GM21737 (cell line): ENCODE data around the gene ZNF804A.
"Not testable (repeated sequence)": the region's sequence is repeated elsewhere in the genome, so short reads cannot be mapped to it uniquely, and the experiment has no call there.

Experiments
- ATAC-seq: cut with Tn5 transposase; IDR thresholded peaks from one replicate; pipeline ENCODE4 v1.9.1; 2021; ENCODE audit warnings: mild to moderate bottlenecking, moderate library complexity; ENCODE audit not compliant: unreplicated experiment

Gene ZNF804A

GRCh38 chr2:184793176-184793575 lies 194.8 kb downstream of the ZNF804A start:
- ATAC-seq, result no peak

DNA sequence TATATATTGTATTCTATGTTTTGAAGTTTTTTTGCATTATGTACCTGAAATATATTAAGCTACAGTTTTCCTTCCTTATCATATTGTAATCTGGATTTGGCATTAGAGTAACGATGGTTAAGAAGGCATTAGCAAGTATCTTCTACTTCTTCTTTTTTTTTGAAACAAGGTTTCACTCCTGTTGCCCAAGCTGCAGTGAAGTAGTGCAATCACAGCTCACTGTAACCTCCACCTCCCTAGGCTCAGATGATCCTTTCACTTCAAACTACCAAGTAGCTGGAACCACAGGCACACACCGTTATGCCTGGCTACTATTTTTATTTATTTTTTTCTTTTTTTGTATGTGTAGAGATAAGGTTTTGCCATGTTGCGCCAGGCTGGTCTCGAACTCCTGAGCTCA lies 201.1 kb downstream of the ZNF804A start:
- no peak for ATAC-seq

DNA sequence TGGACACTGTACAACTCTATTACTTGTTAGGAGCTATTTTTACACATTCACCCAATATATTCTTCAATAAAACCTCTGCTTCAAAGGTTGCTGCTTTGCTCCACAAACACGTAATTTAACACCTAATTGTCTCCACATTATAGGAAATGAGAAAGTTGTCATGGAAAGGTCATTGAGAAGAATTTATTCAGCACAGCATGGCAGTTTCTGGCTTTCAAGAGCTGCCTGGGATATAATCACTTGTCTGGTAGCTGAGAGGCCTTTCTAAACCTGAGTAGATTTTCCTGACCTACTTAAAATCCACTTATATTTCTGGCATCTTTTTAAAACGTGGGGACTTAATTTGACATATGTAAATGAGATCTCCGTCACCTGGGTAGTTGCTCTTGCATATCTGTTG lies 216.1 kb downstream of the ZNF804A start:
- ATAC-seq, result no peak

DNA sequence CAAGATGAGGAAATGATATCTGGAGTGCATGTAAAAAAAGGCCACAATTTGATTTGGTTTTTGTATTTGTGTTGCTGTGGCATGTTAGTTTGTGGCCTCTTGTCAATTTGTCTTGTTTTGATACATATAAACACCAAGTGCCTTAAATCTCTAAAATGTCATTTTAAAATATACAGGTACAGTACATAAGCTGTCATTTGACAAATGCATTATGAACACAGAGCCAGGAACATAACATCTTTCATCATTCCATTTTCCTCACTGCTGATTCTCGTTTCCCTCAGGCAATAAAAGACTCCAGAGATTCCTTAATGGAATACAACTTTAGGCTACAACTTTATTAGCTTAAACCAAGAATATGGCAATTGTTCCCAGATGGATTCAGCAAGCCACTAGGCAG lies 217.5 kb downstream of the ZNF804A start:
- no peak for ATAC-seq

GRCh38 chr2:184824597-184824996 lies 226.3 kb downstream of the ZNF804A start:
- ATAC-seq, result no peak

GRCh38 chr2:184830531-184830930 lies 232.2 kb downstream of the ZNF804A start:
- no peak for ATAC-seq

GRCh38 chr2:184834699-184835397 lies 236.5 kb downstream of the ZNF804A start:
- no peak for ATAC-seq

DNA sequence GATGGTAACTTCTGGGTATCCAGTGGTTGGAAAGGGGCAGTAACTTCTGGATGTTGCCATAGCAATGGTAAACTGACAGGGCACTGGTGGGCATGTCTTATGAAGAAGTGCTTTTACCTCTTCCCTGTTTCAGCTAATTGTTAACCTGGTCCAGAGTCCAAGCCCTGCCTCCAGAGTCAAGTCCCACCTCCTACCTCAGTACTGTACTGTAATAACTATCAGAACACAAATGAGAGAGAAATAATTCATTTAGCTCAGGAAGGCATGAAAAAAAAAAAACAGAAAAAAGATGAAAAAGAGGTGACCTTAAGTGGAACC lies 237.0 kb downstream of the ZNF804A start:
- no peak for ATAC-seq

DNA sequence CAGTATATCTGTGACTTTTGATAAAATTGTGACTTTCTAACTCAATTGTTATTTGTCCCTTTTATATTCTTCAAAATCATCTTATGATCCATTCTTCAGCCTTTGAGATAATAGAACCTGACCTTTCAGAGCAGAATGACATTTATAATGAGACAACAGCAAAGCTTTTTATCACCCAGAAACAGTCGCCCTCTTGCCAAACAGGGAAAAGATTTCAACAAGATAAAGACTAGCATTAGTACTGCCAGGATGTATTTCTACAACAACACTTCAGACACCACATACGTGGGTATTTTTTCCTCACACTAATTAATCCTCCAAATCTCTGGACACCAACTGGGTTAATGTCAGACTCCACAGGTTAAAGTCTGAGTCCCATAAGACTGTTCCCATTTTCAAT lies 249.0 kb downstream of the ZNF804A start:
- ATAC-seq, result no peak

GRCh38 chr2:184849516-184849915 lies 251.2 kb downstream of the ZNF804A start:
- ATAC-seq, result no peak

GRCh38 chr2:184851576-184851975 lies 253.2 kb downstream of the ZNF804A start:
- ATAC-seq, result no peak

DNA sequence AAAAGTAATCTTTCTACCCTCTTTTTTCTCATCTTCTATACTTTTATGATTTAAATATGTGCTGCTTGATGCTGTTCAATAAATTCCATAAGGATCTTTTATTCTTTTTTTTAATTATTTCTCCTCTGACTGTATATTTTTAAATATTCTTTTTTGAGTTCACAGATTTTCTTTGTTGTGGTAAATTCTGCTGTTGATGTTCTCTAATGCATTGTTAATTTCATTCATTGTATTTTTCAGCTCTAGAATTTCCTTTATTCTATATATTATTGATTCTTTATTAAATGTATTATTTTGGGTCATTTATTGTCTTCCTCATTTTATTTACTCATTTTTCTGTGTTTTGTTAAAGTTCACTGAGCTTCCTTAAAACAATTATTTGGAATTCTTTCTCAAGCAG lies 260.9 kb downstream of the ZNF804A start:
- no peak for ATAC-seq

GRCh38 chr2:184860744-184861143 lies 262.4 kb downstream of the ZNF804A start:
- ATAC-seq, result no peak

- no peak for ATAC-seq
Observed at GRCh38 chr2:184875212-184875611, 276.9 kb downstream of the ZNF804A start.

DNA sequence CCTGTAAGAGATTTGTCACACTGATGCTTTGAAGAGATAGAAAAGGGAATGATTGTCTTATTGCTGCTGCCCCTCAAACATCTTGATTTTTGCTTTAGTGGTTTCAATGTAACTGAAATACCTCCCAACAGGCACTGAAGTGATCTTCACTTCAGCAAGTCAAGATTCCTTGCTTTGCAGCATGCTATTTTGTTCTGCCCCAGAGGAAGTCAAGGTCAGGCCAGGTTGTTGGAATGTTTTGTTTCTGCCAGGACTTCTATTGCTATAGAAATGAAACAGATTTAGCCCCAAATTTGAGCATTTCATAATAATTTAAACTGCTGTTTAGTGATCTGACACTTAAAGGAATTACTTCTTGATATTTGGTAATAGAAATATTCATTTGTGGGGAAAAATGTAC lies 277.6 kb downstream of the ZNF804A start:
- ATAC-seq, result no peak

DNA sequence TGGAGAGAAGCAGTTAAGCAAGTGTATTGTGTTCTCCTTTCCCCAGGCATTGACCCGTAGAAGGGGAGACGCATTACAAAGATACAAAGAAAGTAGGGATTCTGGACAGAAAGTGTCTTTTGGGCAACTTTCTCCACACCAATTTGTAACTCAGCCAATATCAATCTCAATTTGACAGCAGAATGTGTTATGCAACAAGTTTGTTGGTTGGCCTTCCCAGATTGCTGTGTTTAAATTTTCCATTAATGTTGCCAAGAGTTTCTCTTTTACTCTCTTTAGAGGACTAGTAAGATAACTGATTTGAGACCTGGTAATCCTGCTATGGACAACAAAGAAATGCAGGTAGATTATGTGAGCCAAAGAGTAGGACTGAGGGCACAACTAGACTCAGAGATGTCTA lies 279.6 kb downstream of the ZNF804A start:
- no peak for ATAC-seq

DNA sequence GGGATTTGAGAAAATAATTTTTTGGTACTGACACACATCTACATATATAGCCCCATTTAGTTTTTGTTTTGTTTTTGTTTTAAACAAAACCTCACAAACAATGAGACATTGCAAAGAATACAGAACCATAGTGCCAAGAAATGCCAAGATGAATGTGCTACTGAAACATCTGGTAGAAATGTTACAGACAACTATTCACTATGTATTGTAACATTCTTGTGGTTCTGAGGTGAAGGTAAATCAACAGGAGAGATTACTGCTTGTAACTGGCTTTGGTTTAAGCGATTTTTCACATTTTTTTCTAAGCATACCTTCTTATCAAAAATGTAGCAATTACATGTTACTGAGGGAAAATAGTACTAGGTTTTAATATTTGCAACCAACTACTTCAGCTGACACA lies 281.3 kb downstream of the ZNF804A start:
- ATAC-seq, result no peak

- not testable (repeated sequence) for ATAC-seq
Observed at GRCh38 chr2:184886585-184886984, 288.3 kb downstream of the ZNF804A start.

GRCh38 chr2:184890311-184890710 lies 292.0 kb downstream of the ZNF804A start:
- no peak for ATAC-seq

- ATAC-seq, result no peak
Observed at GRCh38 chr2:184904991-184905390, 306.7 kb downstream of the ZNF804A start.

GRCh38 chr2:184906160-184906559 lies 307.8 kb downstream of the ZNF804A start:
- no peak for ATAC-seq

DNA sequence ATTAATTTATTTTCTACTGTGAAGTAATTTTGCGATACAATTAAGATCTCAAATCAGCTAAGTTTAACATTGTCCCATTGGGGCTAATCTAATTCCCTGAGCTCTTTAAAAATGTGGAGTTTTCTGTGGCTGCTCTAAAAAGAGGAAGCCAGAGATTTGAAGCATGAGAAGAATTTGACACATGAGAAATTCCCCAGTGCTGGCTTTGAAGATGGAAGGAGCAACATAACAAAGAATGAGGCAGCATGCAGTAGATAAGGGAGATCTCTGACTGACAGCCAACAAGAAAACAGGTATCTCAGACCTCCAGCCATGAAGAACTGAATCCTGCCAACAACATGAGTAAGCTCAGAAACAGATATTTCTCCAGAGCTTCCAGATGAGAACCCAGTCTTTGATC lies 308.4 kb downstream of the ZNF804A start:
- ATAC-seq, result no peak

DNA sequence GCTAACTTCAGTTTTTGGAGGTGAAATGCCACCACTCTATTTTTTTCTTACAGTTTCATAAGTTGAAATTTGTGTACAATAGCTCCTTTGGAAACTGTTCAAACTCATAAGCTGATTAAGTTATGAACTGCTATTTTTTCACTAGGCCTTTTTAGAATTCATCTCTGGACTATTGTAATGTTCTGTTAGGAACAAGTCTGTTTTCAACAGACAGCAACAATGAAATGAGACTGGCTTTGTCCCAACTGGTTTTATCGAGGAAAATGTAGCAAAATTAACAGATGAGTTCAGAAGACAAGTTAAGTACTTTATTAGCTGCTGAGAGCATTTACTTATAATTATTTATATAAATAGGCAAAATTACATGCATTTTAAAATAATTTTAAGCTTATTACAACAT lies 310.6 kb downstream of the ZNF804A start:
- ATAC-seq, result no peak
